Right atrium auricular region (tissue), 2 donors: Measurements from ENCODE around the gene MLLT1. TPM values are rescaled to one million over a fixed set of nuclear protein-coding genes. Genes with fewer than 3 reads are reported as not detected.

Experiments
- DNase-seq: peaks from one replicate; pipeline ENCODE4 v3.0.0-alpha.2; 2019; ENCODE audit warnings: low spot score
- H3K27ac ChIP-seq, 2 donors: fragments of 200-600 bp; sonication (generic); 1 replicate in 1 of 2; 2 replicates in 1 of 2; pipeline ENCODE4 v1.5.1; 2016 to 2019
- H3K27me3 ChIP-seq, 2 donors: fragments of 200-600 bp; sonication (generic); one replicate each; pipeline versions ENCODE4 v1.5.1 to v1.6.0; 2017 to 2019
- H3K36me3 ChIP-seq: fragments of 200-600 bp; sonication (generic); one replicate; pipeline ENCODE4 v1.5.1; 2016
- H3K4me1 ChIP-seq, 2 donors: fragments of 200-600 bp; sonication (generic); one replicate each; pipeline versions ENCODE4 v1.5.1 to v1.6.0; 2017 to 2019
- H3K4me3 ChIP-seq, 2 donors: fragments of 200-600 bp; sonication (generic); 1 replicate in 1 of 2; 2 replicates in 1 of 2; pipeline ENCODE4 v1.5.1; 2017 to 2019; ENCODE audit warnings: mild to moderate bottlenecking in 1 of 2, moderate library complexity in 1 of 2
- H3K9me3 ChIP-seq, 2 donors: fragments of 200-600 bp; sonication (generic); one replicate each; pipeline ENCODE4 v1.5.1; 2019
- total RNA-seq, 2 donors: library from RNA; depleted of rRNA; stranded (reverse); fragments of >200 nt; gene quantifications; one replicate each; pipeline ENCODE4 v1.1.0, GENCODE V29; 2016
- TF ChIP-seq, protein P1 (sequence below), 2 donors: fragments of 200-600 bp; sonication (generic); IDR thresholded peaks; one replicate each; pipeline ENCODE4 v1.5.1; 2019; ENCODE audit warnings: antibody characterized with exemption in 2 of 2

Gene MLLT1
- total RNA-seq, 2 donors from 2014 or later, result 21.2 to 36.9 TPM

DNA sequence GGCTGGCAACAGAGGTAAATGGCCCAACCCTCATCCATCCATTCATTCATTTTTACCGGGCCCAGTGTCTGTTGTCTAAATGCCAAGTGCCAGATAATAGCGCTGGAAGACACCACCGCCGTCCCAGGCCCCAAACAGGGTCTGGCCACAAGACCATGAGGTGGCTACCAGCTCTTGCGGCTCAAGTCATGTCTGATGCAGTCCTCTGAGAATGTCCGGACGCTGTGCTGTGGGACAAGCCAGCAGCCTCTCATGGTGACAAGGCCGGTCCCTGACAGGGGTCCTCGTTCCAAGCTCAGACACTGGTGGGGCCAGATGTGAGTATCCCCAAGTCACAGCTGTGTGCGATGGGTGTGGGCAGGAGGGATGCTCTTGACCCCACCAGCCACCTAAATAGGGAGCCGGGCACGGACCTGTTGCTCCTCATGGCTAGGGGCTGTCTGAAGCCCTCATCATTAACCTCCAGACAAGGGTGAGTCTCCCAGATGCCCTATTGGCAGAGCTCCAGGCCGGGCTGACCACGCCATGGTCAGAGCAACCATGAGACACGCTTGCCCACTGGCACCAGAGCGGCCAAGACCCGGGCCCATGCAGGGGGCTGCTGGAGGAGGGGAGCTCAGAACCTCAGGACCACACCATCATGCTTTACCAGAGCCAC, 58.4 kb downstream of the MLLT1 start:
- peaks cover 0 to 83% of the 10 kb centered on the region in 2 donors for H3K4me1 ChIP-seq
- TF ChIP-seq, protein P1, sequence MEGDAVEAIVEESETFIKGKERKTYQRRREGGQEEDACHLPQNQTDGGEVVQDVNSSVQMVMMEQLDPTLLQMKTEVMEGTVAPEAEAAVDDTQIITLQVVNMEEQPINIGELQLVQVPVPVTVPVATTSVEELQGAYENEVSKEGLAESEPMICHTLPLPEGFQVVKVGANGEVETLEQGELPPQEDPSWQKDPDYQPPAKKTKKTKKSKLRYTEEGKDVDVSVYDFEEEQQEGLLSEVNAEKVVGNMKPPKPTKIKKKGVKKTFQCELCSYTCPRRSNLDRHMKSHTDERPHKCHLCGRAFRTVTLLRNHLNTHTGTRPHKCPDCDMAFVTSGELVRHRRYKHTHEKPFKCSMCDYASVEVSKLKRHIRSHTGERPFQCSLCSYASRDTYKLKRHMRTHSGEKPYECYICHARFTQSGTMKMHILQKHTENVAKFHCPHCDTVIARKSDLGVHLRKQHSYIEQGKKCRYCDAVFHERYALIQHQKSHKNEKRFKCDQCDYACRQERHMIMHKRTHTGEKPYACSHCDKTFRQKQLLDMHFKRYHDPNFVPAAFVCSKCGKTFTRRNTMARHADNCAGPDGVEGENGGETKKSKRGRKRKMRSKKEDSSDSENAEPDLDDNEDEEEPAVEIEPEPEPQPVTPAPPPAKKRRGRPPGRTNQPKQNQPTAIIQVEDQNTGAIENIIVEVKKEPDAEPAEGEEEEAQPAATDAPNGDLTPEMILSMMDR (IDR thresholded peaks at IDR 0.05), result no peak
- peaks cover 32% of the 10 kb centered on the region for H3K36me3 ChIP-seq
- no peaks in the 10 kb centered on the region for H3K9me3 ChIP-seq
- no peaks in the 10 kb centered on the region for H3K27me3 ChIP-seq
- H3K4me3 ChIP-seq, result no peak overlapping the region
- H3K27ac ChIP-seq, result no peak overlapping the region
- no peak for DNase-seq

DNA sequence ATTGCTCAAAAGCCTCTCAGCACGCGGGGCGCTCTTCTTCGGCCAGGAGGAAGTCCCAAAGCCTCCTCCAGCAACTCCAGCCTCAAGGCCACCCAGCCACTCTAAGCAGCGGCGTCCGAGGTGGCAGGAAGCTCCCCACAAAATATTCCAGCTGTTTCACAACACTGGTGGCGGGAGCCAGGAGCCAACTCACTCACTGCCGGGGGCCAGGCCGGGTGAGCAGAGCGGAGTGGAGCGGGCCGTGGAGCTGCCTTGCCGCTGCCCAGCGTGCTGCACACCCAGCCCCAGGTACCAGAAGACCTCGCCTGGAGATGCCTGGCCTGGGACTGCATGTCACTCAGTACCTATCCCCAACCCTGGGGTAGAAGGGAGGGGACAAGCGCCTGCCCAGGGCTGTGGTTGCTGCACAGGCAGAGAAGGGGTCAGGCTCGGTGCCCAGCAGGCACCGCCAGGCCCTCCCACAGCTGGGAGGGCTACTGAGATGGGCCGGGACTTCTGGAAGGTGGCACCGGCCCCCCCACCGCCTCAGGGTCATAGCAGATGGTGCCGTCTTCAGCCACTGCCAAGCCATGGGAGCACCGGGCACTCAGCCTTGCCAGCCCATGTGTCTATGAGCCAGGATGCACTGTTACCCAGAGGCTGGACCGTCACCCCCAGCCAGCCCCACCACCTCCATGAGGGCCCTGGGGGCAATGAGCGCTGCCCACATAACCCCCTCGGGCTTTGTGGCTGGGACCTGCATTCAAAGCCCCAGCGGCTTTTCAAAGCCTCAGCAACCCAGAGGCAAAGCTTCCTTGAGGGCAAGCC, 59.2 kb downstream of the MLLT1 start:
- Histone ChIP-seq H3K27me3 (no peaks in the 10 kb centered on the region), H3K9me3 (no peaks in the 10 kb centered on the region), H3K36me3 (peaks cover 26% of the 10 kb centered on the region), H3K4me3 (no peak overlapping the region), H3K4me1 (peaks cover 0 to 90% of the 10 kb centered on the region in 2 donors), H3K27ac (peak overlapping the region; percentile 37 to 49)
- peak; percentile 85 for DNase-seq
- TF ChIP-seq, protein P1 (IDR thresholded peaks at IDR 0.05), result no peak

DNA sequence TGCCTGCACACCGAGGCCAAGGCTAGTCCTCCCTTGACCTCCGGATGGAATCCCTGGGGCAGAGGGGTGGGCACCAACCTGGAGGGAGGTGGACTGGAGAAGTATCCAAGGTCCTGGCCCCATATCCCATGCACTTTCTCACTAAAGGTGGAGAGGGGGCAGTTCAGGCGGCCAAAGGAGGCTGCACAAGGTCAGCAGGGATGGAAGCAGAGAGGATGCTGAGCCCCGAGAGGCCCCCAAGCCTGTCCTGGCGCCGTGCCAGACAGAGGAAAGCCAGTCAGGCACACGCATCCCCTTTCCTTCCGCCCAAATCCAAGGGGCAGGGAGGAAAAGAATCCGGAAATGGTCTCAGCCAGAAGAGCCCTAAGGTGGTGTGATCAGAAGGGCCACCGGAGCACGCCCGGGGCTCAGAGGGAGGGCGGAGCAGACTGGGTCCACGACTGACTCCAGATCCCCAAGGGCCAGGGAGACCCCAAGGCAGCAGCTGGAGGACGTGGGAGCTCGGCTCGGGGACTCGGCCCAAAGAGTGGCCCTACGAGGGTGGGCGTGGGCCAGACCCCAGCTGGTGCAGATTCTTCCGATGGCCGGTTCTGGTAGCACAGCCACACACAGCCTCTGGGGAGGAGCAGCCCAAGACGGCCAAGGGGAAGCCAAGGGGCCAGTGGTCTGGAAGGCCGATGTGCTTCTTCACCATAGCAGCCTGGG, 60.0 kb downstream of the MLLT1 start:
- TF ChIP-seq, protein P1 (IDR thresholded peaks at IDR 0.05), result no peak
- H3K36me3 ChIP-seq, result peaks cover 29% of the 10 kb centered on the region
- H3K27me3 ChIP-seq, result no peaks in the 10 kb centered on the region
- H3K4me3 ChIP-seq, result no peak overlapping the region
- H3K9me3 ChIP-seq, result no peaks in the 10 kb centered on the region
- H3K4me1 ChIP-seq, result peaks cover 0 to 86% of the 10 kb centered on the region in 2 donors
- no peak for DNase-seq
- peak overlapping the region; percentile 37 to 49 for H3K27ac ChIP-seq

DNA sequence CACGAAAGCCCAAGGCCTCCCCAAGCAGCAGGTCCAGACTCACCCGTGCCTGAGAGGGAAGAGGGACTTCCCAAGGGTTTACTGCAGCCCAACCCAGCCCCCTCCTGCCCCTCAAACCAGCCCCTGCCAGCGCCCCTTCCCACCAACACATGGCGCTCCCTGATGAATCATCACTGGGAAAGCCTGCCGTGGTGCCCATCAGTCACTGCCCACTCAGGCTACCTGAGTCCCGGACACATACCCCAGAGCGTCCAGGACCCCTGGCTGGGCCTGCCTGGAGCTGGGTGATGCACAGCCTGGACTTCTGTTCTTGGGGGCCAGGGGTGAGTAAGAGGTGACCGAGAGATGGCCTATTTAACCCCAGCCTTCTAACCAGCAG, 60.6 kb downstream of the MLLT1 start:
- H3K4me1 ChIP-seq, result peaks cover 0 to 82% of the 10 kb centered on the region in 2 donors
- no peaks in the 10 kb centered on the region for H3K27me3 ChIP-seq
- H3K27ac ChIP-seq, result peak overlapping the region in 1 of 2 donors; percentile 49
- DNase-seq, result no peak
- H3K36me3 ChIP-seq, result peaks cover 29% of the 10 kb centered on the region
- H3K9me3 ChIP-seq, result no peaks in the 10 kb centered on the region
- no peak overlapping the region for H3K4me3 ChIP-seq
- TF ChIP-seq, protein P1 (IDR thresholded peaks at IDR 0.05), result no peak

DNA sequence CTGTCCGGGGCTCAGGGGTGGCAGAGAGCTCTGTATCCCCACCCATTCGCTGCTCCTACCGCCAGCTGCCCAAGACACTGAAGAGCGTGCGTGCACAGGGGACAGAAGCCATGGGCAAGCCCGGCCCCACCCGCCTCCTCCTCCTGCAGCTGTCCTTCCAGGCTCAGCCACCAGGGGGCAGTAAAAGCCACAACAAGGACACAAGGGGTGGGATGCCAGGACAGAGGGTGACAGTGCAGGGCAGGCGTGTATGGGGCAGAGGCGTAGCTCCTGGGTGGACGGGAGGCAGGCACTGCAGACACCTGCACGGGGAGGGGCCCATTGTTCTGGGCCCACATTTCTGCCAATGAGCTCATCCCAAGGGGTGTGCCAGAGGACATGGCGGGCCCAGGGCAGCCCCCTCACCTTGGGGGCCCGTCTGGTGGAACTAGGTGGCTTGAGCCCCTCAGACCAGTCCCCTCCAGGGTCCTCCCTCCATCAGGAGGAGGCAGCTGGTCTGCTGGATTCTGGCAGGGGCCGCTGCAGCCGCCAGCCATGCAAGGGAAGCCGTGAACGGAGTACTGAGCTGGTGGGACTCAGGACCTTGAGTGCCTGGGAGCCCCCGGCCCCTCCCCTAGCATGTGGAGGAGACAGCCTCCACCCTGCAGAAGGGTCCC, 61.2 kb downstream of the MLLT1 start:
- peak; percentile 96 for DNase-seq
- TF ChIP-seq, protein P1 (IDR thresholded peaks at IDR 0.05), result peak; percentile 99 to 100
- Histone ChIP-seq H3K27me3 (no peaks in the 10 kb centered on the region), H3K4me3 (no peak overlapping the region), H3K9me3 (no peaks in the 10 kb centered on the region), H3K36me3 (peaks cover 31% of the 10 kb centered on the region), H3K27ac (peak overlapping the region in 1 of 2 donors; percentile 49), H3K4me1 (peaks cover 0 to 77% of the 10 kb centered on the region in 2 donors)
